Motor neuron (in vitro differentiated cells): ENCODE measurements around the gene FIBCD1. TPM values are rescaled to one million over a fixed set of nuclear protein-coding genes. Genes with fewer than 3 reads are reported as not detected.

Source experiments
- ATAC-seq, 8 experiments: fragments of 200-7000 bp; cut with Tn5 transposase; replicated peaks in 6 of 8; 2 replicates each; pipeline ENCODE4 v1.8.0; 2021; ENCODE audit warnings: mild to moderate bottlenecking in 8 of 8, moderate library complexity in 8 of 8
- H3K27ac ChIP-seq, 2 donors: fragments of 250-450 bp; sonication (Bioruptor Pico); 2 replicates each; pipeline ENCODE4 v1.9.0; 2021; ENCODE audit warnings: antibody characterized with exemption in 2 of 2, mild to moderate bottlenecking in 2 of 2, moderate library complexity in 1 of 2
- H3K4me1 ChIP-seq, 2 donors: fragments of 250-450 bp; sonication (Bioruptor Pico); replicated peaks in 1 of 2; 2 replicates each; pipeline ENCODE4 v1.6.1; 2021; ENCODE audit warnings: antibody characterized with exemption in 2 of 2, mild to moderate bottlenecking in 2 of 2, moderate library complexity in 1 of 2
- H3K4me3 ChIP-seq, 5 donors: fragments of 250-450 bp; sonication (Bioruptor Pico); 2 replicates each; pipeline ENCODE4 v1.9.0; 2021; ENCODE audit warnings: antibody characterized with exemption in 5 of 5, mild to moderate bottlenecking in 5 of 5, moderate library complexity in 4 of 5
- WGBS, 10 experiments: fragments of 450-650 bp; shearing (Covaris generic); methylation state at CpG; one replicate each; pipeline ENCODE4 v1.0.0; 2022; 5-methylcytosine and 5-hydroxymethylcytosine counted together
- in situ Hi-C, 9 experiments: fragments of 400-800 bp; cut with MboI; loops; one replicate each; pipeline ENCODE4 v1.15.0; 2021; ENCODE audit warnings: low sequenced_read_pairs in 9 of 9, low pct_unique_long_range_greater_than_20kb in 2 of 9; ENCODE audit not compliant: unreplicated experiment in 9 of 9
- total RNA-seq, 8 experiments: library from RNA; unstranded; fragments of 300-600 nt; gene quantifications; 2 replicates each; pipeline versions ENCODE4 v1.2.3 to v1.2.4, GENCODE V29; 2022

The FIBCD1 gene
- total RNA-seq, 8 experiments from 2014 or later, result 0.40 to 2.4 (median 0.54) TPM

DNA sequence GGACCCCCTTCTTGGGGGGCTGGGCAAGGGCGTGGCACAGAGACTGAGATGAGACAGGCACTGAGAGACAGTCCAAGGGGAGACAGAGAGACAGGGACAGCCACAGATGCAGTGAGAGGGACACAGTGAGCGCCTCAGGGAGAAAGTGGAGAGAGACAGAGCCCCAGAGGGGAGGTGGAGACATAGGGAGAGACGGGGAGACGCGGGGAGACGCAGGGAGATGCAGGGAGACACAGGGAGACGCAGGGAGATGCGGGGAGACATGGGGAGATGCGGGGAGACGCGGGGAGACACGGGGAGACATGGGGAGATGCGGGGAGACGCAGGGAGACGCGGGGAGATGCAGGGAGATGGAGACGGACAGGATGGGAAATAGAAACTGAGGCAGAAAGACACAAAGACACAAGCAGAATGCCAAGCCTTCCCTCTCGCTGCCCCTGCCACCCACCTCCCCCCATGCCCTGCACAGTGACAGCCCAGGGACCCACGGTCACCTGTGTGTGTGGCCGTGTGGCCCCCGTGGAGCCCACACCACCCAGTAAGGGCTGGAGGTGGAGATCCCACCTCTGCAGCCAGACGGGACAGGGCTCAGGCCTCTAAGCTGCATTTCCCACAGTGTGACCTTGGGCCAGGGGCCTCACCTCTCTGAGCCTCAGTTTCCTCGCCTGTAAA is 8.8 kb downstream of the FIBCD1 start:
- H3K27ac ChIP-seq, result peak overlapping the region; percentile 14 to 89
- ATAC-seq, result no peak
- H3K4me3 ChIP-seq, result no peak overlapping the region
- 40 to 100% (median 100%) methylated on average over 1 of the region's 23 CpGs; no CpG with 5 or more reads in 7 of the 10 experiments for WGBS, 10 experiments
- H3K4me1 ChIP-seq, result peaks cover 46 to 49% of the 10 kb centered on the region in 2 donors
- in situ Hi-C loops, result no loop called here

DNA sequence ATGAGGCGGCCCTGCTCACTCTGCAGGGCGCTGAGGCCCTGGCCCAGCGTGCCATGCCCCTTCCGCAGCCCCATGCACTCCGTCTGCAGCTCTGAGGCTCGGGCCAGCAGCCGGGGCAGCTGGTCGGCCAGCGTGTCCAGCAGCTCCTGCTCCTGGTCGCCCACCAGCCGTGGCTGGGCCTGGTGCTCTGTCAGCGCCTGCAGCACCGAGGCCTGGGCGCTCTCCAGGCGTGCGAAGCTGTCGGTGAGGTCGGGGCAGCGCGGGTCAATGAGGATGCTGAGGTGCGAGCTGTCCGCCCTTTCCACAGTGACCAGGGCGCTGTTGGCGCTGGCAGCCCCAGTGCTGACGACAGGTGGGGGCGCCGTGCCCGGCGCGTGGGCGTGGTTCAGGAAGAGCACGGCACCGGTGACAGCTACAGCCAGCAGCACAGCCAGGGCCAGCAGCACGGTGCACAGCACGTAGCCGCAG is 9.4 kb downstream of the FIBCD1 start:
- ATAC-seq, result no peak
- 93 to 100% (median 95%) methylated on average over 1 to 11 of the region's 36 CpGs; no CpG with 5 or more reads in 7 of the 10 experiments for WGBS, 10 experiments
- peaks cover 48 to 49% of the 10 kb centered on the region in 2 donors for H3K4me1 ChIP-seq
- H3K27ac ChIP-seq, result peak overlapping the region; percentile 76 to 89
- in situ Hi-C loops, result no loop called here
- H3K4me3 ChIP-seq, result no peak overlapping the region

- H3K4me1 ChIP-seq, result peaks cover 38 to 44% of the 10 kb centered on the region in 2 donors
- in situ Hi-C loops, result no loop called here
- no peak overlapping the region for H3K4me3 ChIP-seq
- 10 to 50% (median 33%) methylated on average over 2 to 3 of the region's 14 CpGs; no CpG with 5 or more reads in 5 of the 10 experiments for WGBS, 10 experiments
- H3K27ac ChIP-seq, result peak overlapping the region; percentile 76 to 89
- peak in 6 of 8 experiments; percentile 28 to 88 (median 84) for ATAC-seq
Observed at GRCh38 chr9:130927995-130928900, 10.8 kb downstream of the FIBCD1 start.

DNA sequence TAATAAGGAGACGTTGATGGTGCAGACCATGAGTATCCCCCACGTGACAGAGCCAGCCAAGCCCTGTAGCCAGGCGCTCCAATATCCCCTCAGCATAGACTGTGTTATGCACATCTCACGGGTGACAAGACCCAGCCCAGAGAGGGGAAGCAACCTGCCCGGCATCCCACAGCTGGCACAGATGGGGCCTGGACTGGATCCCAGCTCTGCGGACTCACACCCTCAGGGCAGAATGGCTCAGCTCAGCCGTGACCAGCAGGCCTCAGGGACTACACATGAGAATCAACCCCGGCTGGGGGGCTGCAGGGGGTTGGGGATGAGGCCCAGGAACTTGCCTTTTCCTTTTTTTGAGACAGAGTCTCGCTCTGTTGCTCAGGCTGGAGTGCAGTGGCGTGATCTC is 11.7 kb downstream of the FIBCD1 start:
- 60 to 93% (median 74%) methylated on average over 1 to 6 of the region's 10 CpGs; no CpG with 5 or more reads in 6 of the 10 experiments for WGBS, 10 experiments
- H3K4me3 ChIP-seq, result no peak overlapping the region
- H3K27ac ChIP-seq, result peak overlapping the region; percentile 6 to 89
- peak in 1 of 8 experiments; percentile 10 for ATAC-seq
- H3K4me1 ChIP-seq, result peaks cover 38 to 44% of the 10 kb centered on the region in 2 donors
- in situ Hi-C loops, result no loop called here

GRCh38 chr9:130925050-130925678 is 13.9 kb downstream of the FIBCD1 start:
- in situ Hi-C loops, result no loop called here
- WGBS, 10 experiments, result 86% methylated on average over 4 of the region's 19 CpGs; no CpG with 5 or more reads in 9 of the 10 experiments
- H3K4me3 ChIP-seq, result no peak overlapping the region
- H3K27ac ChIP-seq, result peak overlapping the region in 1 of 2 donors; percentile 5
- peaks cover 55 to 61% of the 10 kb centered on the region in 2 donors for H3K4me1 ChIP-seq
- no peak for ATAC-seq

- peak overlapping the region in 1 of 2 donors; percentile 11 for H3K27ac ChIP-seq
- no peak overlapping the region for H3K4me3 ChIP-seq
- in situ Hi-C loops, result no loop called here
- no CpG with 5 or more reads among the region's 10 CpGs for WGBS, 10 experiments
- H3K4me1 ChIP-seq, result peaks cover 51 to 56% of the 10 kb centered on the region in 2 donors
- ATAC-seq, result no peak
Observed at GRCh38 chr9:130924448-130924788, 14.6 kb downstream of the FIBCD1 start.

GRCh38 chr9:130923611-130924447 is 15.2 kb downstream of the FIBCD1 start:
- in situ Hi-C loops, result no loop called here
- ATAC-seq, result no peak
- Histone ChIP-seq H3K4me3 (no peak overlapping the region), H3K27ac (peak overlapping the region in 1 of 2 donors; percentile 57), H3K4me1 (peaks cover 45 to 50% of the 10 kb centered on the region in 2 donors)
- 77 to 100% (median 96%) methylated on average over 1 to 12 of the region's 42 CpGs; no CpG with 5 or more reads in 6 of the 10 experiments for WGBS, 10 experiments

DNA sequence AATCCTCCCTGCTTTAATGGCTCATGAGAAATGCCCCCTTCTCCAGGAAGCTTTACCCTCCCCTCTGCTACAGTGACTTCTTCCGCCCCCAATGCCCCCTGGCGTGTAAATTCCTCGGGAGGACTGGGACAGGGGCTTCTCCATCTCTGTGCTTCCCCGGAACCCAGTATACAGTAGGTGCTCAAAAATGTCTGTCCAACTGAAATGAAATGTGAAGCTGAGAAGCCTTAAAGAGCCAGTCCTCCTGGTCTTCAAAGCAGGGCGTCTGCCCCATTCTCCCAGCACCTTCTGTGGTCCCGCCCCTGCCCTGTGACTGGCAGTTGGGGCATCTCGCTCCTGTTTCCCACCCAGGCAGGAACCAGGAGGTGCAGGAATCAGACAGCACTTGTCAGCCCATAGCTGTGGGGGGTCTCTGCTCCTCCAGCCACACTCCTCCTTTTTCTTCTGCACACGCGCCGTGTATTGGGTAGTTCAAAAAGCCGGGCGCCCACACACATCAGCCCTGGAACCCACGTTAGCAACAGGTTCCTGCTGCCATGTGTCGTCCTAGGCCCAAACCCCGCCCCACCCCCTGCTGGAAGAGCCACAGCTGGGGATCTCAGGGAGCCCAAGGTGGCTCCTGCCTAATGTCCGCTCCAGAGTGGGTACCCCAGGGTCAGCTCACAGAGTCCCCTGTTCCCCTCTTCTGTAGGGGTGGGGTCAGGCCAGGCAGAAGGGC is 16.0 kb downstream of the FIBCD1 start:
- 82 to 100% (median 91%) methylated on average over 1 to 6 of the region's 16 CpGs; no CpG with 5 or more reads in 6 of the 10 experiments for WGBS, 10 experiments
- in situ Hi-C loops, result no loop called here
- H3K27ac ChIP-seq, result peak overlapping the region in 1 of 2 donors; percentile 57
- no peak for ATAC-seq
- peaks cover 38 to 48% of the 10 kb centered on the region in 2 donors for H3K4me1 ChIP-seq
- no peak overlapping the region for H3K4me3 ChIP-seq

GRCh38 chr9:130921989-130922892 is 16.8 kb downstream of the FIBCD1 start:
- in situ Hi-C loops, result no loop called here
- peaks cover 35 to 44% of the 10 kb centered on the region in 2 donors for H3K4me1 ChIP-seq
- WGBS, 10 experiments, result 55 to 100% (median 71%) methylated on average over 1 to 6 of the region's 31 CpGs; no CpG with 5 or more reads in 4 of the 10 experiments
- H3K27ac ChIP-seq, result peak overlapping the region; percentile 9 to 57
- peak in 4 of 8 experiments; percentile 24 to 64 (median 63) for ATAC-seq
- no peak overlapping the region for H3K4me3 ChIP-seq

GRCh38 chr9:130921300-130921988 is 17.6 kb downstream of the FIBCD1 start:
- Histone ChIP-seq H3K27ac (peak overlapping the region in 1 of 2 donors; percentile 57), H3K4me3 (no peak overlapping the region), H3K4me1 (peaks cover 35 to 44% of the 10 kb centered on the region in 2 donors)
- WGBS, 10 experiments, result 23 to 64% (median 55%) methylated on average over 2 to 13 of the region's 29 CpGs; no CpG with 5 or more reads in 5 of the 10 experiments
- peak in 5 of 8 experiments; percentile 7 to 32 (median 21) for ATAC-seq
- in situ Hi-C loops, result no loop called here
